SU-DHL-6 (cell line): ENCODE measurements around the gene SLC36A3.
"Not testable (repeated sequence)": the region's sequence is repeated elsewhere in the genome, so short reads cannot be mapped to it uniquely, and the experiment has no call there.

Experiments used
- H2AFZ ChIP-seq: fragments of 200-600 bp; sonication (generic); 2 replicates; pipeline ENCODE4 v1.6.1; 2014; ENCODE audit warnings: low read depth, mild to moderate bottlenecking, moderate library complexity, mixed read lengths, antibody characterized with exemption, low read length; ENCODE audit not compliant: severe bottlenecking
- H3F3A ChIP-seq: fragments of 200-600 bp; shearing (Covaris generic); 2 replicates; pipeline ENCODE4 v1.6.0; 2016; ENCODE audit warnings: antibody characterized with exemption, mild to moderate bottlenecking; ENCODE audit not compliant: insufficient read depth
- H3K27ac ChIP-seq: fragments of 200-600 bp; sonication (generic); 2 replicates; pipeline ENCODE4 v1.5.1; 2016; ENCODE audit warnings: low read depth, mild to moderate bottlenecking, low read length, moderate library complexity, mixed read lengths
- H3K27me3 ChIP-seq: fragments of 200-600 bp; sonication (generic), shearing (Covaris generic); 2 replicates; pipeline ENCODE4 v1.6.0; 2014; ENCODE audit warnings: mild to moderate bottlenecking, low read length
- H3K36me3 ChIP-seq: fragments of 200-600 bp; sonication (generic); 2 replicates; pipeline ENCODE4 v1.6.1; 2014; ENCODE audit warnings: mild to moderate bottlenecking, low read length, mixed read lengths
- H3K4me2 ChIP-seq: fragments of 300-600, 200-600 bp; shearing (Covaris generic), sonication (generic); 2 replicates; pipeline ENCODE4 v1.6.0; 2014; ENCODE audit warnings: low read length, low read depth, mild to moderate bottlenecking; ENCODE audit not compliant: poor library complexity, severe bottlenecking
- H3K4me3 ChIP-seq: fragments of 200-600 bp; sonication (generic); 2 replicates; pipeline ENCODE4 v1.5.1; 2014; ENCODE audit warnings: antibody characterized with exemption, low read length, mild to moderate bottlenecking, mixed read lengths; ENCODE audit not compliant: insufficient read depth, poor library complexity, severe bottlenecking
- H3K79me2 ChIP-seq: fragments of 200-600 bp; sonication (generic); 2 replicates; pipeline ENCODE4 v1.6.1; 2014; ENCODE audit warnings: mild to moderate bottlenecking, low read length, moderate library complexity; ENCODE audit not compliant: insufficient read depth
- H3K9ac ChIP-seq: fragments of 200-600 bp; sonication (generic); 2 replicates; pipeline ENCODE4 v1.7.0; 2014; ENCODE audit warnings: mild to moderate bottlenecking, low read length
- H3K9me2 ChIP-seq: fragments of 200-600 bp; sonication (generic); replicated peaks from 2 replicates; pipeline ENCODE4 v1.6.1; 2014; ENCODE audit warnings: low read length; ENCODE audit not compliant: insufficient read depth
- H3K9me3 ChIP-seq: fragments of 200-600 bp; sonication (generic); 2 replicates; pipeline ENCODE4 v1.6.1; 2014; ENCODE audit warnings: low read length, mixed read lengths; ENCODE audit not compliant: insufficient read depth
- H4K20me1 ChIP-seq: fragments of 200-600 bp; sonication (generic); 2 replicates; pipeline ENCODE4 v1.6.1; 2014; ENCODE audit warnings: low read depth, mild to moderate bottlenecking, antibody characterized with exemption, low read length, moderate library complexity, mixed read lengths
- CTCF ChIP-seq: fragments of 200-600 bp; sonication (generic); IDR thresholded peaks from one replicate; pipeline ENCODE4 v1.5.1; 2017; ENCODE audit warnings: antibody characterized with exemption, mild to moderate bottlenecking, low read length, moderate library complexity; ENCODE audit not compliant: insufficient read depth, poor library complexity, severe bottlenecking
- EZH2phosphoT487 ChIP-seq: fragments of 200-600 bp; sonication (generic), shearing (Covaris generic); conservative IDR thresholded peaks from 2 replicates; pipeline ENCODE4 v1.6.1; 2018; ENCODE audit warnings: mild to moderate bottlenecking, antibody characterized with exemption, low read length, moderate library complexity, mixed read lengths

SLC36A3 gene

GRCh38 chr5:151313357-151313756 lies 9.8 kb upstream of the SLC36A3 start:
- no peak for TF ChIP-seq EZH2phosphoT487
- TF ChIP-seq CTCF = no peak

GRCh38 chr5:151312756-151313324 lies 9.3 kb upstream of the SLC36A3 start:
- no peaks in the 10 kb centered on the region for H3K79me2 ChIP-seq
- H3K9me3 ChIP-seq = no peaks in the 10 kb centered on the region
- H2AFZ ChIP-seq = no peak overlapping the region
- no peaks in the 10 kb centered on the region for H3F3A ChIP-seq
- TF ChIP-seq CTCF (no peak), EZH2phosphoT487 (no peak)
- H4K20me1 ChIP-seq = no peaks in the 10 kb centered on the region
- no peak overlapping the region for H3K9ac ChIP-seq
- no peaks in the 10 kb centered on the region for H3K27me3 ChIP-seq
- no peaks in the 10 kb centered on the region for H3K9me2 ChIP-seq
- H3K36me3 ChIP-seq = no peaks in the 10 kb centered on the region
- no peak overlapping the region for H3K4me3 ChIP-seq
- no peak overlapping the region for H3K4me2 ChIP-seq
- no peak overlapping the region for H3K27ac ChIP-seq

More at GRCh38 chr5:151313357-151313756, 9.8 kb upstream of the SLC36A3 start:
- no peak overlapping the region for H3K4me3 ChIP-seq
- no peaks in the 10 kb centered on the region for H3K9me2 ChIP-seq
- H3K9me3 ChIP-seq = no peaks in the 10 kb centered on the region
- H3K4me2 ChIP-seq = no peak overlapping the region
- H3K27me3 ChIP-seq = no peaks in the 10 kb centered on the region
- H2AFZ ChIP-seq = no peak overlapping the region
- no peaks in the 10 kb centered on the region for H3K79me2 ChIP-seq
- H3K9ac ChIP-seq = no peak overlapping the region
- H3F3A ChIP-seq = no peaks in the 10 kb centered on the region
- H3K27ac ChIP-seq = no peak overlapping the region
- no peaks in the 10 kb centered on the region for H4K20me1 ChIP-seq
- no peaks in the 10 kb centered on the region for H3K36me3 ChIP-seq

DNA sequence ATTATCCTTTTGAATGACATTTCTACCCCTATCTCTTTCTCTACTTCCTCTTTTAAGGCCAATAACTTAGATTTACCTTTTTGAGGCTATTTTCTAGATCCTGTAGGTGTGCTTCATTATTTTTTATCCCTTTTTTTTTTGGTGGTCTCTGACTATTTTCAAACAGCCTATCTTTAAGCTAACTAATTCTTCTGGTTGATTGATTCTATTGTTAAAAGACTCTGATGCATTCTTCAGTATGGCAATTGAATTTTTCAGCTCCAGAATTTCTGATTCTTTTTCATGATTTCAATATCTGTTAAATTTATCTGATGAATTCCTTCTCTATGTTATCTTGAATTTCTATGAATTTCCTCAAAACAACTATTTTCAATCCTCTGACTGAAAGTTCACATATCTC lies 7.4 kb upstream of the SLC36A3 start:
- no peak overlapping the region for H3K9ac ChIP-seq
- H3K27me3 ChIP-seq = no peaks in the 10 kb centered on the region
- H3F3A ChIP-seq = no peaks in the 10 kb centered on the region
- TF ChIP-seq CTCF (no peak), EZH2phosphoT487 (no peak)
- no peak overlapping the region for H2AFZ ChIP-seq
- no peaks in the 10 kb centered on the region for H3K36me3 ChIP-seq
- no peaks in the 10 kb centered on the region for H3K79me2 ChIP-seq
- no peaks in the 10 kb centered on the region for H3K9me2 ChIP-seq
- H3K4me3 ChIP-seq = no peak overlapping the region
- H3K27ac ChIP-seq = no peak overlapping the region
- H3K9me3 ChIP-seq = no peaks in the 10 kb centered on the region
- no peak overlapping the region for H3K4me2 ChIP-seq
- no peaks in the 10 kb centered on the region for H4K20me1 ChIP-seq

GRCh38 chr5:151309821-151310220 lies 6.3 kb upstream of the SLC36A3 start:
- H3F3A ChIP-seq, H3K9ac ChIP-seq, H2AFZ ChIP-seq, H3K9me2 ChIP-seq, H4K20me1 ChIP-seq, H3K36me3 ChIP-seq, H3K9me3 ChIP-seq, H3K79me2 ChIP-seq, H3K27me3 ChIP-seq, H3K4me2 ChIP-seq, H3K27ac ChIP-seq, H3K4me3 ChIP-seq: not testable (repeated sequence)

- not testable (repeated sequence) for H3K27me3 ChIP-seq, H3K4me2 ChIP-seq, H3K9me2 ChIP-seq, H2AFZ ChIP-seq, H3K27ac ChIP-seq, H3K9ac ChIP-seq, H3F3A ChIP-seq, H3K9me3 ChIP-seq, H3K36me3 ChIP-seq, H3K4me3 ChIP-seq, H3K79me2 ChIP-seq, H4K20me1 ChIP-seq
Observed at GRCh38 chr5:151309266-151309665, 5.7 kb upstream of the SLC36A3 start.
